Parietal lobe (tissue), 2 donors: ENCODE data around the gene CDO1. TPM values are rescaled to one million over a fixed set of nuclear protein-coding genes. Genes with fewer than 3 reads are reported as not detected.

ENCODE experiments used
- small RNA-seq: library from RNA; depleted of rRNA; stranded (forward); fragments of <200 nt; gene quantifications from one replicate; pipeline ENCODE3, GENCODE V24; 2014; ENCODE audit warnings: low replicate concordance
- total RNA-seq: library from RNA; depleted of rRNA; stranded (reverse); fragments of >200 nt; gene quantifications from one replicate; pipeline ENCODE4 v1.2.3, GENCODE V29; 2014

Gene CDO1
- total RNA-seq: 91.7 TPM

DNA sequence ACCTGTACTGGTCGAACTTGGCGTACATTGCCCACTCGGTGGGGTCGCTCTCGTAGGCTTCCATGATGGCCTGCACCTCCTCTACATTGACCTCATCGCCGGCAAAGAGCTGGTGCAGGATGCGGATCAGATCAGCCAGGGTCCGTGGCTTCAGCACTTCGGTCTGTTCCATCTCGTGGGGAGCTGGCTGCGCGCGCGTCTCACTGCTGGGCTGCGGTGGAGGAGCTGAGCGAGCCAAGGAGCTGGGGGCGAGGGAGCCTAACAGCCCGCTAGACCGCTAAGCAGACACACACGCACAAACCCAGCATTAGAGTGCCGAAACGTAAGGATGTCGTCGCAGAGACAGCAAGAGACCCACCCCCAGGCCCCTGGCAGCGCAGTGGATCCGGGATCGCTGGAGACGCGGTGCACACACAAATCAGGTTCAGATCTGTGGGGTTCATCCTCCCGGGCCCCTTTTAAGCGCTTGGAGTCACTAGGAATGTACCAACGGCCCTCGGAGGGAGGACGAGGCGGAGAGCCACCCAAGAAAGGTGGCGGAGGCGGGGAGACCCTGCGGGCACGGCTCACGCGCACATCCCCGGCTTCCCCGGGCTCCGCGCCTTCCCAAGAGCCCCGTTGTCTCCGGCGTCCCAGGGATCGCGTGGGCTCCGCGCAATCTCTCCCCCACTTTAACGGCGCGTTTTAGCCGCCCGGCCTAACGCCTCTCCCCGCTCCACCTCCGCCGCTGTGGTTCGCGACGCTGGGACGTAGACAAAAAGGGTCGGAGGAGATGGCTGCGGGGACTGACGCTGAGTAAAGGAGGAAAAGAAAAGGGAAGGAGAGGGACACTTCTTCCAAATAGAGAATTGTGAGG is at the start of gene CDO1:
Gene CDO1, minus strand, starts transcription at position 434 of the 856 bp plus-strand sequence. Its CDS starts 262 bp downstream, at position 172.

DNA sequence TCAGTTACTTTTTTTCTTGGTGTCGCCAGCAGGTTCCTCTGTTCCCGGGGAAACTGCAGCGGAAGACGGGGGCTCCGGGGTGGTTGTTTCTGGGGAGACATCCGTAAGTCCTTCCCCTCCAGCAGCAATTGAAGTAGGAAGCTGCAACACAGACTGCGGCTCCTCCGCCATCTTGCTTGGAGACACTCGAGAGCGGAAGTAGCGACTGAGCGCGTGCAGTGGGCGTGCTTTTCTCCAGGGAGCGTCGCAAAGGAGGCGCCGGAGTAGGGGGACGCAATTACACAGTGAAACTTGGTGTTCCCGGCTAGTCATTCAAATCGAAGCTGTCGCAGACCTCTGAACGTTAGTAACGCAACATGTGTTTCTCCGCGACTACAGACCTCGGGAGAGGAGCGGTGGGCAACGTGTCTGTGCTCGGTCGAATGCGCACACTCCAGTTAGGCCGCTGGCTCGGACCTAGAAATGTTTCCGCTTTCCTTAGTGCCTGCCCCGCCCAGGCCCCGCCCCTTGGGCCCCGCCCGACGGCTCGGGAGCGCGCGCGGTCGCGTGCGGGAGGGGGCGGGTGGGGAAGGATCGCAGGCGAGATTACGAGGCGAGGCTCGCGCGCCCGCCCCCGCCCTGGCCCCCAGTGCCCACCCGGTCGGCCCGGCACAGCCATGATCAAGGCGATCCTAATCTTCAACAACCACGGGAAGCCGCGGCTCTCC is 25.1 kb upstream of the CDO1 start, which contains the start of the genes AP3S1 and ATG12:
Gene AP3S1, plus strand, starts transcription at position 554 of the 707 bp plus-strand sequence. Its CDS starts 103 bp downstream, at position 657.
Gene ATG12, minus strand, starts transcription at position 184 of the 707 bp plus-strand sequence. Its CDS starts 13 bp downstream, at position 171.

Small RNA genes within 50 kb of the gene (small RNA-seq; reads per million reads assigned to genes)
- 0.89 reads per million, percentile 66 among the genes with 10 or more reads in this experiment for gene RNU2-49P

Other genes starting within 250 kb of the CDO1 start
- 0.31 TPM for gene TICAM2, start 214.2 kb downstream of the CDO1 start, total RNA-seq
- 72.3 TPM for gene TMED7, start 190.6 kb downstream of the CDO1 start, total RNA-seq
- 98.6 TPM for gene ATG12, start 24.9 kb upstream of the CDO1 start, total RNA-seq
- gene AP3S1, start 25.3 kb upstream of the CDO1 start, total RNA-seq: 135 TPM
- 7.5 TPM for gene LVRN, start 145.8 kb upstream of the CDO1 start, total RNA-seq
- not detected for gene ARL14EPL, start 215.8 kb upstream of the CDO1 start, total RNA-seq